HCT116 (cell line): ENCODE data around the gene CREB1. TPM values are rescaled to one million over a fixed set of nuclear protein-coding genes. Genes with fewer than 3 reads are reported as not detected.

Experiments used
- ATAC-seq: fragments of 200-7000 bp; cut with Tn5 transposase; 2 replicates; pipeline ENCODE4 v1.9.1; 2020; ENCODE audit warnings: mild to moderate bottlenecking, moderate library complexity
- BruUV-seq: library from RNA; stranded (reverse); fragments of 400-500 nt; replicated peaks from 2 replicates; lab custom pipeline; 2021; lab: Mats Ljungman, UMichigan
- CTCF ChIA-PET: fragments of 300-600 bp; sonication (Branson Sonifier 250); formaldehyde crosslinking; loops from one replicate; lab custom pipeline; 2021; ENCODE audit warnings: antibody characterized with exemption; lab: Charles Lee
- POLR2A ChIA-PET: fragments of 300-600, 350-600 bp; sonication (Branson Sonifier 250); formaldehyde crosslinking; loops from one replicate; lab custom pipeline; 2021; ENCODE audit warnings: antibody characterized with exemption; lab: Charles Lee
- RAD21 ChIA-PET, 2 experiments: fragments of 300-600 bp; sonication (Branson Sonifier 250); formaldehyde crosslinking; loops; one replicate each; lab custom pipeline; 2023; ENCODE audit warnings: low total read pairs in 2 of 2; ENCODE audit not compliant: uncharacterized antibody in 2 of 2, unreplicated experiment in 2 of 2, low non-redundant PET in 1 of 2; lab: Charles Lee
- DNase-seq: peaks from one replicate; pipeline ENCODE4 v3.0.0-alpha.2; 2010; ENCODE audit warnings: low read depth, low spot score
- H2AFZ ChIP-seq: fragments of 200-600 bp; shearing (Covaris generic), sonication (generic); 2 replicates; pipeline ENCODE4 v1.6.1; 2017; ENCODE audit warnings: low read depth, mixed run types, mixed read lengths, antibody characterized with exemption, low read length; ENCODE audit not compliant: poor library complexity, severe bottlenecking
- H3K27ac ChIP-seq: 2 replicates; pipeline ENCODE4 v1.5.1; 2012; ENCODE audit warnings: low read depth, low read length
- H3K27me3 ChIP-seq: fragments of 200-600 bp; sonication (generic); 2 replicates; pipeline ENCODE4 v1.6.1; 2016; ENCODE audit warnings: mixed run types, low read length, mixed read lengths; ENCODE audit not compliant: insufficient read depth
- H3K36me3 ChIP-seq, 2 experiments: fragments of 200-500 bp in 1 of 2; fragments of 200-600 bp in 1 of 2; sonication (Bioruptor generic) in 1 of 2; sonication (generic) in 1 of 2; 2 replicates each; pipeline versions ENCODE4 v1.5.1 to v1.6.1; 2014 to 2016; ENCODE audit warnings: low read length in 2 of 2, inconsistent platforms in 1 of 2, mixed read lengths in 1 of 2, mixed run types in 1 of 2; ENCODE audit not compliant: insufficient read depth in 2 of 2, control insufficient read depth in 1 of 2
- H3K4me1 ChIP-seq, 2 experiments: fragments of 200-600 bp in 1 of 2; sonication (generic) in 1 of 2; 2 replicates each; pipeline versions ENCODE4 v1.5.1 to v1.6.1; 2012 to 2017; ENCODE audit warnings: low read length in 2 of 2, inconsistent platforms in 1 of 2, mild to moderate bottlenecking in 1 of 2, mixed read lengths in 1 of 2, mixed run types in 1 of 2, moderate library complexity in 1 of 2; ENCODE audit not compliant: insufficient read depth in 2 of 2, control insufficient read depth in 1 of 2
- H3K4me2 ChIP-seq: fragments of 200-600 bp; sonication (generic); 2 replicates; pipeline ENCODE4 v1.6.1; 2017; ENCODE audit warnings: mixed run types, low read length, mixed read lengths
- H3K4me3 ChIP-seq, 2 experiments: fragments of 200-600 bp in 1 of 2; sonication (generic) in 1 of 2; replicated peaks in 1 of 2; 2 replicates each; pipeline ENCODE4 v1.5.1; 2011 to 2016; ENCODE audit warnings: low read length in 2 of 2, control low read depth in 1 of 2, low read depth in 1 of 2, mild to moderate bottlenecking in 1 of 2, mixed read lengths in 1 of 2, mixed run types in 1 of 2
- H3K79me2 ChIP-seq: fragments of 200-600 bp; sonication (generic); 2 replicates; pipeline ENCODE4 v1.6.1; 2017; ENCODE audit warnings: mild to moderate bottlenecking, mixed run types, low read length, moderate library complexity, mixed read lengths; ENCODE audit not compliant: insufficient read depth
- H3K9ac ChIP-seq: fragments of 200-600 bp; sonication (generic); 2 replicates; pipeline ENCODE4 v1.6.1; 2016; ENCODE audit warnings: low read length, mixed read lengths
- H3K9me2 ChIP-seq: fragments of 200-600 bp; sonication (generic), shearing (Covaris generic); 2 replicates; pipeline ENCODE4 v1.6.1; 2017; ENCODE audit warnings: mixed run types, mild to moderate bottlenecking, moderate library complexity; ENCODE audit not compliant: insufficient read depth
- H3K9me3 ChIP-seq, 2 experiments: fragments of 200-500 bp in 1 of 2; fragments of 200-600 bp in 1 of 2; sonication (Bioruptor generic) in 1 of 2; sonication (generic) in 1 of 2; 2 replicates each; pipeline ENCODE4 v1.6.1; 2014 to 2017; ENCODE audit warnings: low read length in 2 of 2, mixed read lengths in 2 of 2, inconsistent platforms in 1 of 2, low read depth in 1 of 2, mild to moderate bottlenecking in 1 of 2, mixed run types in 1 of 2, moderate library complexity in 1 of 2; ENCODE audit not compliant: control insufficient read depth in 1 of 2, insufficient read depth in 1 of 2
- H4K20me1 ChIP-seq: fragments of 200-600 bp; sonication (generic), shearing (Covaris generic); 2 replicates; pipeline ENCODE4 v1.6.1; 2017; ENCODE audit warnings: mixed run types, mild to moderate bottlenecking, moderate library complexity; ENCODE audit not compliant: insufficient read depth
- CBX3 ChIP-seq: IDR thresholded peaks from 2 replicates; pipeline ENCODE4 v1.6.1; 2012; ENCODE audit warnings: low read depth
- CTCF ChIP-seq, 3 experiments: fragments of 200-600 bp in 1 of 3; sonication (generic) in 1 of 3; IDR thresholded peaks in 2 of 3; conservative IDR thresholded peaks in 1 of 3; 2 replicates each; pipeline ENCODE4 v1.5.1; 2012 to 2017; ENCODE audit warnings: low read depth in 2 of 3, low read length in 2 of 3, antibody characterized with exemption in 1 of 3, borderline replicate concordance in 1 of 3, control low read depth in 1 of 3, mild to moderate bottlenecking in 1 of 3, mixed read lengths in 1 of 3, mixed run types in 1 of 3, moderate library complexity in 1 of 3; ENCODE audit not compliant: insufficient read depth in 1 of 3
- EGR1 ChIP-seq: IDR thresholded peaks from 2 replicates; pipeline ENCODE4 v1.6.1; 2012; ENCODE audit warnings: low read depth
- EZH2phosphoT487 ChIP-seq: fragments of 200-600 bp; IDR thresholded peaks from 2 replicates; pipeline ENCODE4 v1.6.1; 2018; ENCODE audit warnings: antibody characterized with exemption, borderline replicate concordance
- FOSL1 ChIP-seq: IDR thresholded peaks from 2 replicates; pipeline ENCODE4 v1.6.1; 2012; ENCODE audit warnings: low read depth
- JUND ChIP-seq: IDR thresholded peaks from 2 replicates; pipeline ENCODE4 v1.6.1; 2012
- POLR2AphosphoS5 ChIP-seq: IDR thresholded peaks from 2 replicates; pipeline ENCODE4 v1.6.1; 2011; ENCODE audit warnings: mild to moderate bottlenecking, low read depth, low read length, moderate library complexity
- RAD21 ChIP-seq: IDR thresholded peaks from 2 replicates; pipeline ENCODE4 v1.6.1; 2012; ENCODE audit warnings: low read depth, mild to moderate bottlenecking
- SRF ChIP-seq: IDR thresholded peaks from 2 replicates; pipeline ENCODE4 v1.6.1; 2012; ENCODE audit warnings: low read depth
- TCF7L2 ChIP-seq: IDR thresholded peaks from 2 replicates; pipeline ENCODE4 v1.7.0; 2011; ENCODE audit warnings: borderline replicate concordance, inconsistent platforms; ENCODE audit not compliant: insufficient read depth, insufficient read length; ENCODE audit errors: extremely low read depth
- ZNF274 ChIP-seq: fragments of 200-500 bp; sonication (Bioruptor generic); IDR thresholded peaks from 2 replicates; pipeline ENCODE4 v1.6.1; 2014; ENCODE audit warnings: mild to moderate bottlenecking, low read depth, low read length, inconsistent platforms
- intact Hi-C: fragments of 100-400 bp; cut with micrococcal nuclease; formaldehyde crosslinking; loops from 2 replicates; pipeline ENCODE4 v1.10.0; 2022
- total RNA-seq: library from RNA; stranded (reverse); gene quantifications from one replicate; pipeline ENCODE4 v1.2.1, GENCODE V29; 2021; ENCODE audit not compliant: unreplicated experiment

CREB1 gene
- total RNA-seq, 1 experiment from 2014 or later: 60.4 TPM

- H3K9me2 ChIP-seq: no peaks in the 10 kb centered on the region
- H3K36me3 ChIP-seq: no peaks in the 10 kb centered on the region
- no peak overlapping the region for H2AFZ ChIP-seq
- ATAC-seq (no peak), DNase-seq (no peak)
- BruUV-seq: no TSS peak
- H3K27ac ChIP-seq: no peak overlapping the region
- H3K4me2 ChIP-seq: no peak overlapping the region
- intact Hi-C loops: no loop called here
- no peaks in the 10 kb centered on the region; a peak in 1 of 4 replicates for H3K4me1 ChIP-seq
- ChIA-PET RAD21 (no interaction called here), POLR2A (no interaction called here), CTCF (no interaction called here)
- no peaks in the 10 kb centered on the region for H4K20me1 ChIP-seq
- no peak overlapping the region for H3K4me3 ChIP-seq
- no peaks in the 10 kb centered on the region for H3K79me2 ChIP-seq
- H3K9ac ChIP-seq: no peak overlapping the region
- no peaks in the 10 kb centered on the region for H3K27me3 ChIP-seq
- TF ChIP-seq POLR2AphosphoS5: no peak
- TF ChIP-seq JUND: no peak
- no peak for TF ChIP-seq TCF7L2
- TF ChIP-seq ZNF274: no peak
- no peak for TF ChIP-seq CTCF (IDR thresholded peaks at IDR 0.05 in 2 of 3, conservative IDR thresholded peaks at IDR 0.05 in 1 of 3; ENCODE audit: borderline replicate concordance in 1 of 3, insufficient read depth in 1 of 3, low read depth in 2 of 3, low read length in 2 of 3)
- no peak for TF ChIP-seq EGR1
- no peak for TF ChIP-seq EZH2phosphoT487
- TF ChIP-seq RAD21: no peak
- no peak for TF ChIP-seq CBX3
- no peak for TF ChIP-seq FOSL1
- no peak for TF ChIP-seq SRF
- peaks cover 0 to 4% of the 10 kb centered on the region in 2 experiments; a peak in 1 of 4 replicates for H3K9me3 ChIP-seq
Observed at GRCh38 chr2:207640661-207641060, 110.9 kb downstream of the CREB1 start.
